ENCODE results near the gene TK2.

DNA sequence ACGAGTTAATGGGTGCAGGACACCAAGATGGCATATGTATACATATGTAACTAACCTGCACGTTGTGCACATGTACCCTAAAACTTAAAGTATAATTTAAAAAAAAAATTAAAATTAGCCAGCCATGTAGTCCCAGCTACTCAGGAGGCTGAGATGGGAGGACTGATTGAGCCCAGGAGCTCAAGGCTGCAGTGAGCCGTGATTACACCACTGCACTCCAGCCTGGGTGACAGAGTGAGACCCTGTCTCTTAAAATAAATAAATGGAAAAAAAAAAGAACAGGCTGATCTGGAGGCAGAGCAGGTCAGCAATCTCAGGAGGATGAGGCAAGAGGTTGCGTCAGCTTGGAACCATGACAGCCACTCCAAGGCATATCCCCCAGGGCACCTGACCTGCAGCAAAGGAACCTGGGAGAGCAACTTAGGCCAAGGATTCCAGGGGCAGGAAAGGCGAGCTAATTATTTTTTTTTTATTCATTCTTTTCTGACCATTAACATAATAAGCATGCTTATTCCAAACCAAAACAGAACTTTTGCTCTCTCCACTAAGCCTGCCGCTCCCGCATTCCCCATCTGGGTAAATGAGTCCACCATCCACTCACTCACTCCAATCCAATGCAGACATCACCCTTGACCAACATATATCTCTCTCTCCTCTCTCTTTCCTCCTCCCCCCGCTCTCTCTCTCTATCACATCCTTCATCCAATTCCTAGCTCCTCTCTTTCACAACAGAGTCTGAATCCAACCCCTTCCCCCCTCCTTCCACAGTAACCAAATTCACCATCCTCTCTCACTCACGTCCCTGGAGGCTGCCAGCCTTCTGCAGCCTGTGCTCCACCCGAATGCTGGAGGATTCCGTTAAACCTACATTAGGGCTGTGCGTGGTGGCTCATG lies 47.7 kb downstream of the TK2 start:
- no peak for TF ChIP-seq POLR2A (IDR thresholded peaks at IDR 0.05)
- TF ChIP-seq POLR2AphosphoS5 (IDR thresholded peaks at IDR 0.05): peak in 2 of 3 donors; percentile 69 to 88

All from breast epithelium (tissue), 3 donors.